Prostate gland (tissue), 1 donor: ENCODE measurements around the gene SLC9A7.

Source experiments
- POLR2A ChIP-seq: fragments of 450-650 bp; IDR thresholded peaks from one replicate; pipeline ENCODE4 v1.6.1; 2016; ENCODE audit warnings: antibody characterized with exemption, mild to moderate bottlenecking
- POLR2AphosphoS5 ChIP-seq: sonication (generic); formaldehyde crosslinking; IDR thresholded peaks from one replicate; pipeline ENCODE4 v1.6.1; 2017; ENCODE audit warnings: antibody characterized with exemption

DNA sequence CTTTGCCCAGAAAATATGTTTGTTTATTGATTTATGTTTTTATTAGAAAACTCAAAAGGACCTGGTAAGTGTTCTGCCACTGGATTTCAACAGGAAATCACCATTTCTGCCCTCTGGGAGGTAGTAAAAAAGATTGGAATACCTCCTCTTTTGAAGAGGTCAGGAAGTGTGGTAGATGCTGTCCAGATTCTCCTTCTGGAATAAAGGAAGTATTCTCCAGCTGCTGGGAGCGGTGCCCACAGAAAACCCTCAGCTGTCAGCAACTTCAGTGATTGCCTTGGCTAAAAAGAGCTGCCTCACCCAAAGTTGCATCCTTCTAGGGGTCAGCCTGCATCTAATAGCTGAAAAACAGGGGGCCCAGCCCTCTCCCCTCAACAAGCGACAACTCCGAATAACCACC, 199.9 kb downstream of the SLC9A7 start:
- TF ChIP-seq POLR2A: no peak
- TF ChIP-seq POLR2AphosphoS5: no peak
